Activated B cell treated with CpG ODN at 0.5 μM for 24 hours (primary cell): ENCODE measurements around the gene CS. TPM values are rescaled to one million over a fixed set of nuclear protein-coding genes. Genes with fewer than 3 reads are reported as not detected.
"Not testable (repeated sequence)": the region's sequence is repeated elsewhere in the genome, so short reads cannot be mapped to it uniquely, and the experiment has no call there.

Experiments
- ATAC-seq: fragments of 200-7000 bp; cut with Tn5 transposase; one replicate; pipeline ENCODE4 v1.10.0; 2021; ENCODE audit warnings: low read depth, mild to moderate bottlenecking, moderate library complexity
- CTCF ChIA-PET: fragments of 350-600 bp; sonication (Branson Sonifier 250); formaldehyde crosslinking; loops from one replicate; lab custom pipeline; 2021; ENCODE audit warnings: antibody characterized with exemption; lab: Charles Lee
- POLR2A ChIA-PET: fragments of 350-600 bp; sonication (Branson Sonifier 250); formaldehyde crosslinking; loops from one replicate; lab custom pipeline; 2021; ENCODE audit warnings: antibody characterized with exemption; lab: Charles Lee
- DNase-seq: peaks from one replicate; pipeline ENCODE4 v3.0.0; 2022
- H3K27ac Mint-ChIP-seq: one replicate; pipeline ENCODE4 v1.8.0; 2020; ENCODE audit warnings: mixed read lengths
- H3K27me3 Mint-ChIP-seq: one replicate; pipeline ENCODE4 v1.8.0; 2021; ENCODE audit warnings: mixed read lengths
- H3K36me3 Mint-ChIP-seq: one replicate; pipeline ENCODE4 v1.8.0; 2021; ENCODE audit warnings: low read depth, mixed read lengths
- H3K4me1 Mint-ChIP-seq: one replicate; pipeline ENCODE4 v1.8.0; 2021; ENCODE audit warnings: mixed read lengths
- H3K4me3 Mint-ChIP-seq: one replicate; pipeline ENCODE4 v1.8.0; 2020; ENCODE audit warnings: mild to moderate bottlenecking, mixed read lengths
- H3K9me3 Mint-ChIP-seq: one replicate; pipeline ENCODE4 v1.8.0; 2020; ENCODE audit warnings: mixed read lengths
- intact Hi-C: fragments of 100-400 bp; cut with micrococcal nuclease; formaldehyde crosslinking; loops from one replicate; pipeline ENCODE4 v1.15.1; 2024
- total RNA-seq: library from RNA; stranded (reverse); gene quantifications from 2 replicates; pipeline ENCODE4 v1.2.3, GENCODE V29; 2022
- TF ChIP-seq, protein P1 (sequence below): fragments of 200-600 bp; IDR thresholded peaks from one replicate; pipeline ENCODE4 v1.8.0; 2022; ENCODE audit warnings: antibody characterized with exemption, mild to moderate bottlenecking

Gene CS
- total RNA-seq, 1 donor from 2014 or later: 233 TPM

GRCh38 chr12:56288705-56289387 is 11.3 kb downstream of the CS start:
- peaks cover 9% of the 10 kb centered on the region for H3K4me1 Mint-ChIP-seq
- TF ChIP-seq, protein P1, sequence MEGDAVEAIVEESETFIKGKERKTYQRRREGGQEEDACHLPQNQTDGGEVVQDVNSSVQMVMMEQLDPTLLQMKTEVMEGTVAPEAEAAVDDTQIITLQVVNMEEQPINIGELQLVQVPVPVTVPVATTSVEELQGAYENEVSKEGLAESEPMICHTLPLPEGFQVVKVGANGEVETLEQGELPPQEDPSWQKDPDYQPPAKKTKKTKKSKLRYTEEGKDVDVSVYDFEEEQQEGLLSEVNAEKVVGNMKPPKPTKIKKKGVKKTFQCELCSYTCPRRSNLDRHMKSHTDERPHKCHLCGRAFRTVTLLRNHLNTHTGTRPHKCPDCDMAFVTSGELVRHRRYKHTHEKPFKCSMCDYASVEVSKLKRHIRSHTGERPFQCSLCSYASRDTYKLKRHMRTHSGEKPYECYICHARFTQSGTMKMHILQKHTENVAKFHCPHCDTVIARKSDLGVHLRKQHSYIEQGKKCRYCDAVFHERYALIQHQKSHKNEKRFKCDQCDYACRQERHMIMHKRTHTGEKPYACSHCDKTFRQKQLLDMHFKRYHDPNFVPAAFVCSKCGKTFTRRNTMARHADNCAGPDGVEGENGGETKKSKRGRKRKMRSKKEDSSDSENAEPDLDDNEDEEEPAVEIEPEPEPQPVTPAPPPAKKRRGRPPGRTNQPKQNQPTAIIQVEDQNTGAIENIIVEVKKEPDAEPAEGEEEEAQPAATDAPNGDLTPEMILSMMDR: no peak

GRCh38 chr12:56286044-56286830 is 13.9 kb downstream of the CS start:
- DNase-seq (no peak), ATAC-seq (no peak)
- POLR2A ChIA-PET: interaction anchor here (0.6 kb wide), 1 partner anchor 235 kb away, joined by 3 read pairs; no protein-coding TSS in a partner anchor
- Mint-ChIP-seq H3K4me1 (peaks cover 8% of the 10 kb centered on the region), H3K9me3 (no peaks in the 10 kb centered on the region), H3K27me3 (no peaks in the 10 kb centered on the region), H3K27ac (no peak overlapping the region), H3K4me3 (no peak overlapping the region), H3K36me3 (peaks cover 59% of the 10 kb centered on the region)
- TF ChIP-seq, protein P1: no peak
- intact Hi-C loops: loop anchor here (2.0 kb wide), 1 partner anchor 15 kb away; the partner anchor contains the start of gene CS
- CTCF ChIA-PET: interaction anchor here (1.6 kb wide), 1 partner anchor 178 kb away, joined by 13 read pairs; no protein-coding TSS in a partner anchor

More at GRCh38 chr12:56288705-56289387, 11.3 kb downstream of the CS start:
- Mint-ChIP-seq H3K27me3 (no peaks in the 10 kb centered on the region), H3K9me3 (no peaks in the 10 kb centered on the region), H3K4me3 (no peak overlapping the region), H3K36me3 (peaks cover 46% of the 10 kb centered on the region), H3K27ac (no peak overlapping the region)
- intact Hi-C loops: no loop called here
- no peak for ATAC-seq
- no peak for DNase-seq
- ChIA-PET POLR2A (interaction anchor here (0.5 to 0.7 kb wide), 4 partner anchors 15 to 446 kb away, joined by 3 to 9 read pairs (median 5); partner anchors contain the start of genes GLS2 and MMP19), CTCF (no interaction called here)

DNA sequence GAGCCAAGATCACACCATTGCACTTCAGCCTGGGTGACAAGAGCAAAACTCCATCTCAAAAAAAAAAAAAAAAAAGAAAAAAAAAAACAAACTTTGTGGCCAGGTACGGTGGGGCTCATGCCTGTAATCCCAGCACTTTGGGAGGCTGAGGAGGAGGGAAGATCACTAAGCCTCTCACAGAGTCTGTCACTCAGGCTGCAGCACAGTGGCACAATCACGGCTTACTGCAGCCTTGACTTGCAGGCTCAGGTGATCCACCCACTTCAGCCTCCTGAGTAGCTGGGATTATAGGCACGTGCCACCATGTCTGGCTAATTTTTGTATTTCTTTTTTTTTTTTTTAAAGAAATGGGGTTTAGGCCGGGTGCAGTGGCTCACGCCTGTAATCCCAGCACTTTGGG is 15.9 kb downstream of the CS start:
- H3K4me1 Mint-ChIP-seq, DNase-seq, H3K9me3 Mint-ChIP-seq, ATAC-seq, H3K27me3 Mint-ChIP-seq, intact Hi-C loops, H3K4me3 Mint-ChIP-seq, H3K27ac Mint-ChIP-seq, CTCF ChIA-PET: not testable (repeated sequence)
- peaks cover 58% of the 10 kb centered on the region for H3K36me3 Mint-ChIP-seq
- POLR2A ChIA-PET: interaction anchor here (0.7 kb wide), 1 partner anchor 15 kb away, joined by 3 read pairs; no protein-coding TSS in a partner anchor

- ATAC-seq (no peak), DNase-seq (no peak)
- peaks cover 5% of the 10 kb centered on the region for H3K4me1 Mint-ChIP-seq
- H3K27ac Mint-ChIP-seq: peak overlapping the region; percentile 46
- H3K27me3 Mint-ChIP-seq: no peaks in the 10 kb centered on the region
- POLR2A ChIA-PET: no interaction called here
- H3K36me3 Mint-ChIP-seq: peaks cover 70% of the 10 kb centered on the region
- H3K4me3 Mint-ChIP-seq: no peak overlapping the region
- H3K9me3 Mint-ChIP-seq: no peaks in the 10 kb centered on the region
- intact Hi-C loops: no loop called here
- TF ChIP-seq, protein P1: no peak
- CTCF ChIA-PET: no interaction called here
Observed at GRCh38 chr12:56282579-56282978, 17.6 kb downstream of the CS start.

- H3K4me1 Mint-ChIP-seq: peaks cover 5% of the 10 kb centered on the region
- H3K36me3 Mint-ChIP-seq: peaks cover 71% of the 10 kb centered on the region
- H3K9me3 Mint-ChIP-seq: no peaks in the 10 kb centered on the region
- H3K27ac Mint-ChIP-seq: peak overlapping the region; percentile 46
- DNase-seq (no peak), ATAC-seq (no peak)
- POLR2A ChIA-PET: no interaction called here
- CTCF ChIA-PET: no interaction called here
- no peaks in the 10 kb centered on the region for H3K27me3 Mint-ChIP-seq
- intact Hi-C loops: no loop called here
- TF ChIP-seq, protein P1: no peak
- no peak overlapping the region for H3K4me3 Mint-ChIP-seq
Observed at GRCh38 chr12:56282030-56282429, 18.1 kb downstream of the CS start.
